8988T (cell line): ENCODE data around the gene NTRK2.

ENCODE experiments used
- DNase-seq: peaks from one replicate; pipeline ENCODE4 v3.0.0; 2011

NTRK2 gene

DNA sequence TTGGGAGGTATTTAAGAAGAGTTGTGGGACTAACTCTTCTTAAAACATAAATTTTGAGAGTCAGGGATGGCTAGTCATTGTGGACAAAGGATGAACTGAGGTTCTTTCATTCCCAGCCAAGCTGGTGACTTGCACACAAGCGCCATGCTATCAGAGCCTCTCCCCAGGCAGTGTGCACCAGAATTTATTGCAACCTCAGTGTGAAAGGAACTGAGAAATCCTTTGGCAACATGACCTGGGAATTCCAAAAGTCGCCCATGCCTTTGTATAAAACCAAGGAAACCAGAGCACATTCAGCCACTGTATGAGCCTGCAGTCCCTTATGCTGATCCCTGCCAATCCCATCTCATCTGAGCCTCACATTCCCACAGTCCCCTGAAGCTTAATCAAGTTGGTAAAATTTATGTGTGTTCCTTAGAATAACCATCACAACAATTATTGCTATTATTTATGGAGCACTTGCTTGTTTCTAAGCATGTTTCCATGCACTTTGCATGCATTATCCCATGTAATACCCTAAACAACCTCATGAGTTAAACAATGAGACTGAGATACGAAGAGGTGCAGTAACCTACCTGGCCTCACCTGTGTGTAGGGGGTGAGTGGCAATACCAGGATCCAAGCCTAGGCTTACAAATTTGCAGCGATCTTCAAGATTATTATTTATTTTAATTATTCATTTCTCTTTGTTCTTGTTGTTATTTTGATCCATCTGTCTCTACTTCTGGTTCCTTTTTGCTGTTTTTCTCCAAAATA, 116.4 kb downstream of the NTRK2 start:
- no peak for DNase-seq

DNA sequence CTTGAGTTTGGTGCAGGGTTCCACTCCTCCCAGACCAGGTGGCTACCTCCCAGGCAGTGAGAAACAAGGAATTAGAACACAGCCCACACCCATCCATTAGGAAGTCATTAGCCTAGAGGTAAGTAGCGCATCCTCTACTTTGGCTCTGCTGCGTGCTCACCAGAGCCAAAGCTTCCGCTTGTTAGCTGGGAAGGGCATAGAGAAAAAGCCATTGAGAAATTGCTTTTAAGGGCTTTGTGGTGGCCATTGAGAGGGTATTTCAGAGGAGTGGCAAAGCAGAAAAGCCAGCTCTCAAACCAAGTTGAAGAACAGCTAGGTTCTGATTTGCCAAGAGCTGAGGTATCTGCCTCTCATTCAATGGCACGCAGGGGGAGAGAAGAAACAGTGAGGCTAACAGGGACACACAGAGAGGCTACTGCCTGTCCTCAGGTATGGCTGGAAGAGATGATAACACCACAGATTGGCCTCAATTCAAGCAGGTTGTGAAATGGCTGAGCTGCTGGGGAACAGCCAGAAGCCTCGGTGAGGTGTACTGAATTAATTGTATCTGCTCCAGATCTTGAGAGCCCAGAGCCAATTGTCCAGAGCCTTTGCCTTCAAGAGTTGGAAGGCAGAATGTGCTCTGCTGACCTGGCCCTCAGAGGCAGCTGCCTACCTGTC, 119.4 kb downstream of the NTRK2 start:
- no peak for DNase-seq

DNA sequence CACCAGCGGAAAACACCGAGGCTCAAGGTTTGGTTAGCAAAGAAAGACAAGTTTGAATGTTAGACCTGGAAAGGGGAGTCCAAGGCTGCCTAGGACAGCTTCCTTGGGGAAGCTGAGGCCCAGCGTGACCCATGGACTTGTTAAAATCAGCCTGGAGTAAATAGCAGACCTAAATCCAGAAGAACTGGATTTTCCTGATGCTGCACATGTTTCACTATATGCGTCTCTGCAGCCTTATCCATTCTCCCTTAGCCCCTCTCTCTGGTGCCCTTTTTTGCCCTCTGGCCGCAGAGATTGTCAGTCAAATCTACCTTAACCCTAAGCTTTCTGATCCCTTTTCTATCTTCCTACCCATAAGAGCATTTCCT, 119.9 kb downstream of the NTRK2 start:
- no peak for DNase-seq

DNA sequence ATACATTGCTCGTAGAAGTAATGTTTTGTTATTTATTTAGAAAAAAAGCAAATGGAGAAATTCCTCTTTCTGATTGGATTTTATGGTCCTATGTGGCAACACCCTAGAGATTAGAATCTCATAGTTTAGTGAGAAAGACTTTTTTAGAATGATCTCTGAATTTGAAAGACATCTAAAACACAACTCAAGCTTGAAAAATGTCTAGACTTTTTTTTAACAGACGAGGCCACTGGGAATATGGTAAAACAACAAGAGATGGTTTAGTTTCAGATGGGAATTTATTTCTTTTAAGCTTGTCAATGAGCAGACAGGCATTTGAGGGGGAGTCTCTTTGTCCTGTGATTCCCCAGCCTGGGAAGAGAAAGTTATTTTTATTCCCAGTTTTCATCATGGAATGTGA, 122.1 kb downstream of the NTRK2 start:
- no peak for DNase-seq

DNA sequence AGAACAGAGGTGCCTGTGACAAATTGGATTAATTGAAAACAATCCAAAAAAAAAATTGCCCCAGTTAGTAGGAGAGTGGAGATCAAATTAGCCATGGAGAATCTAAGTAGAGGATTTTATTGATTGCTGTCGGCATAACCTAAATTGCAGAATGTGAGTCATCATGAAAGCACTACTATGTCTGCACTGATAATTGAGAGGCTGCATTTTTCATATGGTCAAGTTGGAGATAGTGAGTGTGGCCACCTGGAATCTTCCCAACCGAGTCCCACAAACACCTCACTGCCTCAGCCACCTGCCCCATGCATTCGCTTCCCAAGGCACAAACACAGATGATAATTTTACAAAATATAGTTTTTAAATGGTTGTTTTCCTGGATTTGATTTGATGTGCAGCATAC, 123.7 kb downstream of the NTRK2 start:
- no peak for DNase-seq

DNA sequence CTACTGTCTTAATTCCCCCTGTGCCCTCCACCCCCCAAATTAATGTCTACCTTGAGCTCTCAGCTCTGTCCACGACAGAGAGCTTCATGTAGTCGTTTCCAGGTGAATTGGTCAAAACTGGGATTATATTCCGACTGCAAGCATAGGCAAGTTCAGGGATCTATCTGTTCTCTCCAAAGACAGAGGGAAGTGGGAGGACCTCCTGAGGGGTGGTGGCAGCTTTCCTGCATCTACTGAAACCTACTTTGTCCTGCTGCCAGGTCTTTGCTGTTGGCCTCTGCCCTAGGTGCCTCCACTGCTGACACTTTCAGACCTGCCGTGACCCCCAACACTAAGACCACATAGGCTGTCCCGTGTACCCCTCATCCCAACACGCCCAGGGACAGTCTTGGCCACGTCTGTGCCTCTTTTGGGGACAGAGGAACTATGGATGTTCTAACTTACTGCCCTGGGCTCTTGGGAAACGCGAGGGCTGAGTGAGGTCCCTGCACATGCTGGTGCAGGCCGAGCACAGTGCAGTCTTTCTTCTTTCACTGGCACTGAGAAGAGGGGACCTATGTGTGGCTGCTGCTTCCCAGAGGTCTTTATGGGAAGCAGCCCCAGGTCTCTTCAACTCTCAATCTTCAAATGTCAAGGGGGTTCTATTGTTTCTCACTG, 125.6 kb downstream of the NTRK2 start:
- DNase-seq, result no peak

DNA sequence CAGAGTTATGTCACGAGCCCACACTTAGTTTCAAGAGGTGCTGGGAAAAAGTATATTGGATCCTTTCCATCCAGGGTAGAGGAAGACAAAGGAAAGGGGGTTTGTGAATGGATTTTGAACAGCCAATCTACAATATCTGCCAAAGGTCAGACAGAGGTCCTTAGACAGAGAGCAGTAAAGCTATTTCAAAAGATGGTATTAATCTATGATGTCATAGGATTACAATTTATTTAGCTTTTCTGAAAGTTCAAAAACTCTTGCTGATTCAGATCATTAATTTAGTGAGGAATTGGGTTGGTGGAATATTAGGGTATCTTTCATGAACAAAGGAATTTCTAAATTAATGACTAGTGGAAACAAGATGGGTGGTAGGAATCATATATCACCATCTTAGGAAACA, 126.9 kb downstream of the NTRK2 start:
- no peak for DNase-seq

DNA sequence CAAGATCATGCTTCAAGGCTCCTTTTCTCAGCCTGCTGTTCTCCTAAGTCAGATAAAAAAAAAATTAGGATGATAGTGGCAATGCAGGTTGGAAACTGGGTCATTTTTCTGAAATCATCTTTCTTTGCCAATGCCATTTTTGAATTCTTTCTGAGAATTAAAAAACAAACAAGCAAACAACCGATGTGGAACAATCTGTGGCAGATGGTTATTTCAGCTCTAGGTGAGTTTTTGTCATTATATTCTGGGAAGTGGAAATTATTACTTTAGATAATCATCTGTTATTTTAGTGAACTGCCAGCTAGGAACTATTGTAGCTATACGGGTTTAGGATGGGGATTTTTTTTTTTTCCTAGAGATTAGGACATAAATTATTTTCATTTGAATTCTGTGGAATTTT, 129.7 kb downstream of the NTRK2 start:
- no peak for DNase-seq

DNA sequence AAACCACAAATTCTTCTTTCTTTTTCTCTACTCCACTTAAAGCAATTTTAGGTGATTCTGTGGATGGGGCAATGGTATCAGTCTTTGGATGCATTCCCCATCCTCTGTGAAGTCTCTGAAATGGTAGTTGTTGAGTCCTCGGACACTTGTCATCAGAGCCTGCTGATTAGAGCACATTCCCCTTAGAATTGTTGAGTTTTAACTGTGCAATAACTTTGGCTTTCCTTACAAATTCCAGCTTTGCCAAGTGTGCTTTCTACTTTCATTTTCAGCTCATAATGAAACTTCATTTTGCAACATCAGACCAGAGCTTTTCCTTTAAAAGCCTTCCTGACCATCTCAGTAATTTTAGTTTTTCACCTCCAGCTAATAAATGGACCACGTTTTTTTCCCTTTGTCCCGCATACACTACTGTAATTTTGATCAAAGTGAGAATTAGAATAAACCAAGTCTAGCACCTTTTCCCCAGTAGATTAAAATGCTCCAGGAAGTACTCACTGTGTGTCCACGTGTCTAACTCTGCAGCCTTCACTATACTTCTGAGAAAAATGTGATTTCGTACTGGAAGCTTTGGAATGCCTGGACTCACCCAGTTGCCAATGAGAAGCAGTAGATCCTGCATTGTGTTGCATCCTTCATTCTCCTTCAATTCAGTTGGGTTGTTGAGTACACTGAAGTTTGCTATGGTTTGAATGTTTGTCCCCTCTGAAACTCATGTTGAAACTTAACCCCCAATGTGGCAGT, 135.6 kb downstream of the NTRK2 start:
- DNase-seq, result no peak

DNA sequence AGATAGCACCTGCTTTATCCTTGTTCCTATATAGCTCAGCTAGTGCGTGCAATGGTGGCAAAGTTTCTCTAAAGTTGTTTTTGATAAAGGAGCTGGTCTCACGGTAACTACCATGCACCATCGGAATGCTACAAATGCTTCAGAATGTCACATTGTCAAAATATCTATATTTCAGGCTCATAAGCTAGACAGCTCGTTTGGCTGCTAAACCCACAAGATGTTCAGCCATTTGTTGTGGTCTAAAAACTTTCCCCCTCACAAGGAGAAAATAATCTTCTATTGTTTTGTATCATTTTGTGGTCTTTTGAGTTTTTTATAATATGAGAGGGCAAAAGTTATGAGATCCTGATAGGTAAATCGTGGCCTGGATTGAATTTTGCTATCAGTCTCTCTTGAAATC, 137.9 kb downstream of the NTRK2 start:
- DNase-seq, result no peak

DNA sequence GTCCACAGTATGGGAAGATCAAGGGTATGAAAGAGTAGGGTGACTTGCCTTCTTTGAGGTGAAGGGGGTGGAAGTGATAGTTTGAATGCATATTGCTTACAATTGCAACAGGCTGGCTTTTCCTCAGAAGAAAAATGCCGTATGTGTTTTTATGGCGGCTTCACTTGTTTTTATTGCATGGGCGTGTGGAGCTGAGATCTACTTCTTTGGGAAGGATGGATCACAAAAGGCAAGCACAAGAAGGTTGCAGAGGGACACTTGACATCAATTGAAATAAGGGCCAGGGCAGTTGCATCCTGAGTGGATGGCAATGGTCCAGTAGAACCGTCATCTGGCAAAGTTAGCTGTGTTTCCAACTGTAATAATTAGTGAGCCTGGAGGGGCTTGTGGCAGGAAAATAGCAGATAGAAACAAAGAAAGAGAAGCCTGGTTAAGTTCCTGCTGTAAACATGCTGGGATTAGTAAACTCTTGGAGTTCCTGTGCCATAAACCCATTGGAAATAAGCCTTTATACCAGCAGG, 138.4 kb downstream of the NTRK2 start:
- no peak for DNase-seq

DNA sequence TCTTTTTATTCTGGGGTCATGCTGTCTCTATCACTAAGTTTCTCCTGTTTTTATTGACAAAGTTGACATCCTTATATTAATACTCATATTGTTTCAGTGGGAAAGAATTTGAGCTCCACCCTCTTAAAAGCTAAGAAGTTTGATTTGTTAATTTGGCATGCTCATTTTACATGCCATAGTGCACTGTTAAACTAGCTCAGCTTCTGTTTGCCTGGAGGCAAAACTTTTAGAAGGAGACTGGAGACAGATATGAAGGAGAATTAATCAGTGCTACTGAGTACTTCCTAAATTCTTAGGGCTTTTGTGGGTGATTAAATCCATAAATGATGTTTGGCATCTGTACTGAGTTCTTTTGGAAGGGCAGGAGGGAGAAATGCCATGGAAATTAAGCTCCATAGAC, 138.9 kb downstream of the NTRK2 start:
- DNase-seq, result no peak

DNA sequence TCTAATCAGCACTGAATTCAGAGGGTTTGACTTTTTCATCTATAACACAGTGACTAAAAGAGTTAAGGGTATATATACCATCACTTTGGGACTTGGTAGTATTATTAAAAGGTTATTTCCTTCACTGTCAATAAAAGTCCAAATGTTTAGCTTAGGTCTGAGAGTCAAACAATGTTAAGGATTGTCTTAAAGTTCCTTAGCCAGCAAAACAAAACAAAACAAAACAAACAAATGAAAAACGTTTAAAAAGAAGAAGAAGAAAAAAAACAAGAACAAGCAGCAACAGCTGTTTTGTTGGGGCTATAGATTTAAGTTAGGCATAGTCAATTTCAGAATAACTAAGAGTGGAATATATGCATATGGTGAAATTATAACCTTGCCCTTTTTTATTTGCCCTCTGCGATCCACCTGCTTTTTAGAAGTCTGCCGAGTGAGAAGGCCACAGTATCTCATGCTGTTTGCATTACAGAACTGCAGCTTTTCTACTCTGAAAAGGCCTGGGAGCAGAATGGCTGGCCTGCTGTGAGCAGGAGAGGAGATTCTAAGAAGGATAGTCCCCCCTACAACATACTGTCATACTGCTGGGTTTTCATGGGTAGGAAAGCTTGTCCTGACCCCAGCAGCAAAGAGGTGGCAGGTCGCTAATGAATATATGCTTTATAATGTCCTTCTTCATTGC, 141.7 kb downstream of the NTRK2 start:
- no peak for DNase-seq

DNA sequence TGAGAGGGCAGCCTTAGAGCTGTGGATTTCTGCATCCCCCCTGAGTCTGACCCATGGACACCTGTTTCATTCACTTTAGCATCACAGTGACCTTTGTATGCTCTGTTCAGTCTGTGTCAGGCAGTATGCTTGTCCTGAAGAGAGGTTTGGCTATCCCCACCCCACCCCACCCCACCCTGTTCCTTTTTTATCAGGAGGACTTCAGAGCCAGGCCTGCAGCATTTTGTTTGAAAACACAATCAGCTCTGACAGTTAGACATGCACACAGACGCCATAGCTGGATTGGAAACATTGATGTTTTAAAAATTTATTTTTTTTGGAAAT, 142.2 kb downstream of the NTRK2 start:
- DNase-seq, result no peak

DNA sequence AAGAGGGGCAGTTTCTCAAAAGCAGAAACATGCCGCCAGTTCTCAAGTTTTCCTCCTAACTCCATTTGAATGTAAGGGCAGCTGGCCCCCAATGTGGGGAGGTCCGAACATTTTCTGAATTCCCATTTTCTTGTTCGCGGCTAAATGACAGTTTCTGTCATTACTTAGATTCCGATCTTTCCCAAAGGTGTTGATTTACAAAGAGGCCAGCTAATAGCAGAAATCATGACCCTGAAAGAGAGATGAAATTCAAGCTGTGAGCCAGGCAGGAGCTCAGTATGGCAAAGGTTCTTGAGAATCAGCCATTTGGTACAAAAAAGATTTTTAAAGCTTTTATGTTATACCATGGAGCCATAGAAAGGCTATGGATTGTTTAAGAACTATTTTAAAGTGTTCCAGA, 142.8 kb downstream of the NTRK2 start:
- DNase-seq, result no peak

DNA sequence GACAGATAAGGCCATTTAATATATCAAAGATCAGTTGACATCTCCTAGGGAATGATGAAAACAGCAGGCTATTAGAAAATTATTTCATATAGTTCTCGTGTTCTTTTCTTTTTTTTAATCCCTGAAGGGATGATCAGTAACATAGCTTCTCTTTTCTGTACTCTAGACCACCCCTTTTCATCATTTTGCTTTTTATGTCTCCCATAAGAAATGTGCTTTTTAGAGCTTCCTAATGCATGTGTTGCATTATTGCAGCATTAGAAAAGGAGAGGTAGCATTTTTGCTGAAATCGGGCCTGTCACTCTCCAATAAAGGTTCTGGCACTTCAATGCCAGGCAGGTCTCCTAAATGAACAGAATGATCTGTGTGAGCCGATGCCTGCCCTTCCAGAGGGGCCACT, 143.3 kb downstream of the NTRK2 start:
- no peak for DNase-seq

DNA sequence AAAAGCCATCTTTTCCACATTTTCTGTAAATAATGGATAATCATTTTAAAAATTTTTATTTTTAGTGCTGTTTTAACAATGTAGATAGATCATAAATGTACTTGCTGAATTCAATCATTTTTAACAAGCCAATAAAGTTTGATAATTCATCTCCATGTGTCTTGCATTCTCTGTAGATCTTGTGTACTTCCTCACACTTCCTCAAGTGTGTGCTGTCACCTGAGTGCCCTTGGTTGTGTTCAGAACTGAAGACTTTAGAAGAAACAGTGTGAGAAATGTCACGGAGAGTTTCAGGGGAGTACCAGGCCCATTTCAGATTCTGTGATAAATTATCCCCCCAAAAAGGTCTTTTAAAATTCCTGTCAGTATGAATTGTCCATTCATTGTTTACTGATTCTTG, 146.0 kb downstream of the NTRK2 start:
- DNase-seq, result no peak

DNA sequence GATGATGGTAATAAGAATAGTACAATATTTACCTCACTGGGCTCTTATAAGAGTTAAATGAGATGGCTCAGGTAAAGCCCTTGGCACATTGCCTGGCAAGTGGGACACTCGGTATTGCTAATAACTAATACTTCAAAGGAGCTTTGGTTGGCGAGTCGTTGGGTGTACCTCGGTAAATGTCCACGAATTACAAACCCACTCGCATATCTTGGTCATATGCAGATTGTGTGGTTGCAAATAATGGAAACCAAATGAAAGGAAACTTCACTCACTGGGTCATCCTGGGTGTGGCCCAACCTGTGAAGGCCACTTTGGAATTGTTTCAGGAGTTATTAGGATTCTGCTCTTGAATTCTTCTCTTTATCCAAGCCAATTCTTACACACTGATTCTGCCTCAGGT, 147.5 kb downstream of the NTRK2 start:
- DNase-seq, result no peak

DNA sequence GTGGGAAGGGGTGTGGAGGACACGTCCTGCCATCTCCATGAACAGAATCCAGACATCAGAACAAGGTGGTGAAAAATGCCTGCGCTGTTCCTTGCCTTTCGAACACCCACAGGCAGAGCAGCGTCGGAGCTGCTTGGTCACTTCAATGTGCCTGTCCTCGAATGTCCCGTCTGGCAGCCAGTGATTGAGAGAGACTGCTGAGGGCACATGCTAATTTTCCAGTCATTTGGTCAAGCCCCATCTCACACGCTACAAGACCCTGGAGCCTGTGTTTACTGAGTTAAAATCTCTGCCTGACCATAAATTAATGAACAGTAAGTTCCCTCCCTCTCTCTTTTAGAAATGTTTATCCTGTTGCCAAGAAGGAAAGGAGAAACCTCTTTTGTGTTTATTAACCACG, 149.3 kb downstream of the NTRK2 start:
- DNase-seq, result no peak

DNA sequence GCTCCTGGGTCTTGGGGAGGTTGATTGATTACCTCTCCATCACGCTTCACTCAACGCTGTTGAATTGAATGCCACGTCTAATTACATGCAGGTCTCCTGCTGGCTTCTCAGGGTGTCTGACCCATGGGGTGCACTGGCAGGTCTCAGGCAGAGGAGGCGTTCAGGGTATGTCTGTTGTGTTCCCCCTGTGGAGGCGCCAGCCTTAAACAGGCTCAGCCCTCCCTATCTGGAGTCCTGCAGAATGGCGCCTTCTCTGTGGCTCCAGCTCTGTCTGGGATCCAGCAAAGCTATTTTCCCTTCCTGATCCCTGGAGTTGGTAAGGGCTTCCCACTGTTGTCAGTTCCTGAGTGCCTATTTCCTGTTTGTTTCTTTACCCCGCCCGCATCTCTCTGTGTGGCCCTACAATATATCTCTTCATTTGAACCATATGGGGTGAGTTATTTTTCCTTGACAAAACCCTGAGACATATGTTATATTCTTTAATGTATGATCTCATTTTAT, 150.0 kb downstream of the NTRK2 start:
- no peak for DNase-seq

DNA sequence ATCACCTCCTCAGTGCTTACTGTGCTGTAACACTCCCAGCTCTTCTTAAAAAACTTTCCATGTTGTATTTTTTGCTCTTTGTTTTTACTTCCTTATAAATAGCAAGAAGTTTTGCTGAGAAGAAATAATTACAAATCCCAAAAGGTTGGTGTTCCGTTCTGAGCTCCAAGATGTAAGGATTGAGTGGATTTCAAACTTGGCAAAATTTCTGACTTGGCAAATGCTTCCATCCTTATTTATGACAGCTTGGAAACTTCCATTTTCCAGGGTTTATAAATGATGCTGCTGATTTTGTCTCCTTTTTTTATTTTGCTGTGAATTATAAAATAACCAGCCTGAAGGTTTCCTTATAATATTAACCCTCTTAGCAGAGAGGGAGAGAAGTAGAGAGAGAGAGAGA, 151.9 kb downstream of the NTRK2 start:
- DNase-seq, result no peak

DNA sequence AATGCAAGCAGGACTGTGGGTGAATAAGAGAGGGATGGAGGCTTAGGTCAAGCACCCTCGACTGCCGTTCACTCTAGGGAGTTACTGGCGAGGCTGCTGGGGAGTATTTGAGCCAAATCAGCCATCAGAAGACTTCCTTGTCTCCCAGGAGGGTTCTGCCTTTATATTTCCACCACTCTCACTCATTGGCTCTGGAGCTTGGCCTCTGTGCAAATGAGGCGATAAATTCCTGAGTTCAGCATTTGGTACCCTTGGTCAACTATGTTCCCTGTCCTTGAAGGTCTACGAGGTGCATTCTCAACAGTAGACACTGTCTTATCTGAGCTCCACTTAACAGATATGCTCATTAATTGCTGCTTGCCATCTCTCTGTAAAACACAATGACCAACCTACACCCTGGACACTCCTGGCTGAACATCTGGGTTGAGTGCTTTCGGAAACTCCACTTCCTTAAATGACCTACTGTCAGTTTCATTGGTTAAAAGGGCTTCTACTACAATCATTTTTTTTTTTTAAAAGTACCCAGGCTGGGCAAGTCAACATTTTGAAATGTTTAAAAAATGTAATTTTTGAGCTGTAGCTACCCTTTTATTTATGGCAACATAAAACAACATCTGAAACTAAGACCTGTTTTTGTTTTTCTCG, 153.2 kb downstream of the NTRK2 start:
- no peak for DNase-seq
